ENCODE measurements around the gene STARD7.

GRCh38 chr2:96151595-96152303 lies 56.9 kb downstream of the STARD7 start:
- TF ChIP-seq EZH2phosphoT487 (IDR thresholded peaks at IDR 0.05; ENCODE audit: borderline replicate concordance, low read length) (no peak), CTCF (IDR thresholded peaks at IDR 0.05; ENCODE audit: low read depth, low read length, poor library complexity, severe bottlenecking) (no peak)
